Keratinocyte (primary cell): Measurements from ENCODE around the gene PLCG2. TPM values are rescaled to one million over a fixed set of nuclear protein-coding genes. Genes with fewer than 3 reads are reported as not detected.

Experiments
- DNase-seq: peaks from one replicate; pipeline ENCODE4 v3.0.0-alpha.2; 2011; ENCODE audit warnings: low read depth, missing footprints, low spot score
- FAIRE-seq: peaks from 2 replicates; lab custom pipeline; 2011; peaks lifted over from hg19 to GRCh38; lab: Jason Lieb, UNC
- H2AFZ ChIP-seq: 2 replicates; pipeline ENCODE4 v1.6.0; 2012; ENCODE audit warnings: low read length, control low read depth, inconsistent platforms; ENCODE audit not compliant: control insufficient read depth
- H3K27ac ChIP-seq: 2 replicates; pipeline ENCODE4 v1.5.1; 2011; ENCODE audit warnings: low read length; ENCODE audit not compliant: control insufficient read depth, insufficient read depth
- H3K27me3 ChIP-seq: 3 replicates; pipeline ENCODE4 v1.6.0; 2011; ENCODE audit warnings: low read length; ENCODE audit not compliant: control insufficient read depth, insufficient read depth; ENCODE audit errors: extremely low read depth
- H3K36me3 ChIP-seq, 2 experiments: 2 replicates in 1 of 2; 3 replicates in 1 of 2; pipeline ENCODE4 v1.5.1; 2011; ENCODE audit warnings: low read length in 2 of 2, mild to moderate bottlenecking in 1 of 2; ENCODE audit not compliant: control insufficient read depth in 2 of 2, insufficient read depth in 2 of 2; ENCODE audit errors: extremely low read depth in 1 of 2
- H3K4me1 ChIP-seq: 3 replicates; pipeline ENCODE4 v1.5.1; 2011; ENCODE audit warnings: low read length; ENCODE audit not compliant: control insufficient read depth, insufficient read depth; ENCODE audit errors: extremely low read depth
- H3K4me2 ChIP-seq: 3 replicates; pipeline ENCODE4 v1.6.0; 2011; ENCODE audit warnings: low read depth, low read length; ENCODE audit not compliant: control insufficient read depth, insufficient read depth; ENCODE audit errors: extremely low read depth
- H3K4me3 ChIP-seq, 3 experiments: fragments of 200-600 bp in 1 of 3; sonication (generic) in 1 of 3; 2 replicates in 2 of 3; 3 replicates in 1 of 3; pipeline ENCODE4 v1.5.1; 2011 to 2016; ENCODE audit warnings: low read length in 3 of 3, mild to moderate bottlenecking in 3 of 3, control low read depth in 2 of 3, inconsistent platforms in 1 of 3, low read depth in 1 of 3, mixed read lengths in 1 of 3, mixed run types in 1 of 3, moderate library complexity in 1 of 3; ENCODE audit not compliant: control insufficient read depth in 2 of 3, insufficient read depth in 2 of 3; ENCODE audit errors: extremely low read depth in 1 of 3
- H3K79me2 ChIP-seq: 2 replicates; pipeline ENCODE4 v1.6.0; 2012; ENCODE audit warnings: low read length; ENCODE audit not compliant: control insufficient read depth, insufficient read depth
- H3K9ac ChIP-seq: 3 replicates; pipeline ENCODE4 v1.6.0; 2011; ENCODE audit warnings: low read length; ENCODE audit not compliant: control insufficient read depth, insufficient read depth; ENCODE audit errors: extremely low read depth
- H3K9me1 ChIP-seq: 3 replicates; pipeline ENCODE4 v1.6.0; 2011; ENCODE audit warnings: low read length; ENCODE audit not compliant: control insufficient read depth, insufficient read depth; ENCODE audit errors: extremely low read depth
- H3K9me3 ChIP-seq: 2 replicates; pipeline ENCODE4 v1.5.1; 2012; ENCODE audit warnings: low read depth, low read length; ENCODE audit not compliant: control insufficient read depth
- H4K20me1 ChIP-seq: 3 replicates; pipeline ENCODE4 v1.6.0; 2011; ENCODE audit warnings: low read length; ENCODE audit not compliant: control insufficient read depth, insufficient read depth; ENCODE audit errors: extremely low read depth
- CTCF ChIP-seq, 3 experiments: IDR thresholded peaks in 1 of 3; conservative IDR thresholded peaks in 1 of 3; optimal IDR thresholded peaks in 1 of 3; 2 replicates in 2 of 3; 3 replicates in 1 of 3; pipeline versions ENCODE3 to v1.5.1; 2011; ENCODE audit warnings: low read length in 3 of 3, mild to moderate bottlenecking in 3 of 3, moderate library complexity in 2 of 3, control low read depth in 1 of 3, inconsistent platforms in 1 of 3; ENCODE audit not compliant: insufficient read depth in 2 of 3; ENCODE audit errors: extremely low read depth in 1 of 3
- EZH2 ChIP-seq: IDR thresholded peaks from one replicate; pipeline ENCODE4 v1.6.1; 2012; ENCODE audit warnings: inconsistent platforms, mild to moderate bottlenecking, low read length, moderate library complexity
- dilution Hi-C: fragments of 300-500 bp; cut with MboI; formaldehyde crosslinking; loops from one replicate; pipeline ENCODE4 v1.7.0; 2020; ENCODE audit warnings: low sequenced_read_pairs; ENCODE audit not compliant: extremely low pct_ligation_motif_present
- polyA plus RNA-seq, 5 experiments: library from polyadenylated mRNA; depleted of rRNA in 3 of 5; stranded (reverse) in 3 of 5; stranded (forward) in 1 of 5; unstranded in 1 of 5; fragments of >200 nt; gene quantifications; 1 replicate in 1 of 5; 2 replicates in 3 of 5; 3 replicates in 1 of 5; pipeline versions ENCODE4 v1.2.1 to v1.2.3, GENCODE V29; 2011 to 2012; ENCODE audit warnings: missing spikeins in 2 of 5, low read depth in 1 of 5, low replicate concordance in 1 of 5

PLCG2 gene
- polyA plus RNA-seq, 1 donor (not counting 4 experiments of a cell fraction or from before 2014, with no cell fraction given), result 3.5 TPM

GRCh38 chr16:81987706-81988105, 208.6 kb downstream of the PLCG2 start:
- dilution Hi-C loops, result no loop called here

GRCh38 chr16:81992859-81993258, 213.8 kb downstream of the PLCG2 start:
- H3K79me2 ChIP-seq, result no peaks in the 10 kb centered on the region
- no peaks in the 10 kb centered on the region for H3K9me3 ChIP-seq
- no peak overlapping the region for H3K9ac ChIP-seq
- DNase-seq (no peak), FAIRE-seq (no peak)
- H3K9me1 ChIP-seq, result peaks cover 3% of the 10 kb centered on the region
- H3K4me1 ChIP-seq, result peaks cover 14% of the 10 kb centered on the region
- no peak overlapping the region for H2AFZ ChIP-seq
- H3K27ac ChIP-seq, result no peak overlapping the region
- no peak overlapping the region for H3K4me3 ChIP-seq
- TF ChIP-seq EZH2 (no peak), CTCF (optimal IDR thresholded peaks at IDR 0.05 in 1 of 3, IDR thresholded peaks at IDR 0.05 in 1 of 3, conservative IDR thresholded peaks at IDR 0.05 in 1 of 3; ENCODE audit: extremely low read depth in 1 of 3, insufficient read depth in 2 of 3, low read length in 3 of 3) (no peak)
- H3K4me2 ChIP-seq, result no peak overlapping the region
- peaks cover 3% of the 10 kb centered on the region for H4K20me1 ChIP-seq
- dilution Hi-C loops, result no loop called here
- no peaks in the 10 kb centered on the region for H3K36me3 ChIP-seq
- H3K27me3 ChIP-seq, result no peaks in the 10 kb centered on the region

More at GRCh38 chr16:81987706-81988105, 208.6 kb downstream of the PLCG2 start:
- Histone ChIP-seq H3K4me3 (no peak overlapping the region), H3K27me3 (no peaks in the 10 kb centered on the region), H4K20me1 (no peaks in the 10 kb centered on the region), H3K4me2 (no peak overlapping the region), H3K9me1 (no peaks in the 10 kb centered on the region), H2AFZ (no peak overlapping the region), H3K4me1 (no peaks in the 10 kb centered on the region), H3K79me2 (no peaks in the 10 kb centered on the region), H3K9me3 (no peaks in the 10 kb centered on the region), H3K9ac (no peak overlapping the region), H3K27ac (no peak overlapping the region), H3K36me3 (no peaks in the 10 kb centered on the region)
- no peak for TF ChIP-seq EZH2
- no peak for TF ChIP-seq CTCF (optimal IDR thresholded peaks at IDR 0.05 in 1 of 3, IDR thresholded peaks at IDR 0.05 in 1 of 3, conservative IDR thresholded peaks at IDR 0.05 in 1 of 3; ENCODE audit: extremely low read depth in 1 of 3, insufficient read depth in 2 of 3, low read length in 3 of 3)
- DNase-seq (no peak), FAIRE-seq (peak; percentile 41)
